ENCODE data around the gene AKAP6.

Gene AKAP6

GRCh38 chr14:32530800-32531199, 201.7 kb downstream of the AKAP6 start:
- no peak for DNase-seq (ENCODE audit: low spot score)
- TF ChIP-seq, protein P1, sequence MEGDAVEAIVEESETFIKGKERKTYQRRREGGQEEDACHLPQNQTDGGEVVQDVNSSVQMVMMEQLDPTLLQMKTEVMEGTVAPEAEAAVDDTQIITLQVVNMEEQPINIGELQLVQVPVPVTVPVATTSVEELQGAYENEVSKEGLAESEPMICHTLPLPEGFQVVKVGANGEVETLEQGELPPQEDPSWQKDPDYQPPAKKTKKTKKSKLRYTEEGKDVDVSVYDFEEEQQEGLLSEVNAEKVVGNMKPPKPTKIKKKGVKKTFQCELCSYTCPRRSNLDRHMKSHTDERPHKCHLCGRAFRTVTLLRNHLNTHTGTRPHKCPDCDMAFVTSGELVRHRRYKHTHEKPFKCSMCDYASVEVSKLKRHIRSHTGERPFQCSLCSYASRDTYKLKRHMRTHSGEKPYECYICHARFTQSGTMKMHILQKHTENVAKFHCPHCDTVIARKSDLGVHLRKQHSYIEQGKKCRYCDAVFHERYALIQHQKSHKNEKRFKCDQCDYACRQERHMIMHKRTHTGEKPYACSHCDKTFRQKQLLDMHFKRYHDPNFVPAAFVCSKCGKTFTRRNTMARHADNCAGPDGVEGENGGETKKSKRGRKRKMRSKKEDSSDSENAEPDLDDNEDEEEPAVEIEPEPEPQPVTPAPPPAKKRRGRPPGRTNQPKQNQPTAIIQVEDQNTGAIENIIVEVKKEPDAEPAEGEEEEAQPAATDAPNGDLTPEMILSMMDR (IDR thresholded peaks at IDR 0.05; ENCODE audit: borderline replicate concordance, control extremely low read depth, extremely low read depth, insufficient read depth, missing control alignments) = no peak
- in situ Hi-C loops (cut with MboI; ENCODE audit: low sequenced_read_pairs, unreplicated experiment) = no loop called here

- TF ChIP-seq, protein P1 (IDR thresholded peaks at IDR 0.05; ENCODE audit: borderline replicate concordance, control extremely low read depth, extremely low read depth, insufficient read depth, missing control alignments) = no peak
- in situ Hi-C loops (cut with MboI; ENCODE audit: low sequenced_read_pairs, unreplicated experiment) = no loop called here
- no peak for DNase-seq (ENCODE audit: low spot score)
Observed at GRCh38 chr14:32531942-32532515, 202.9 kb downstream of the AKAP6 start.

GRCh38 chr14:32534145-32534544, 205.0 kb downstream of the AKAP6 start:
- DNase-seq (ENCODE audit: low spot score) = no peak
- in situ Hi-C loops (cut with MboI; ENCODE audit: low sequenced_read_pairs, unreplicated experiment) = no loop called here
- TF ChIP-seq, protein P1 (IDR thresholded peaks at IDR 0.05; ENCODE audit: borderline replicate concordance, control extremely low read depth, extremely low read depth, insufficient read depth, missing control alignments) = no peak

GRCh38 chr14:32536175-32536574, 207.1 kb downstream of the AKAP6 start:
- DNase-seq (ENCODE audit: low spot score) = no peak
- in situ Hi-C loops (cut with MboI; ENCODE audit: low sequenced_read_pairs, unreplicated experiment) = no loop called here
- TF ChIP-seq, protein P1 (IDR thresholded peaks at IDR 0.05; ENCODE audit: borderline replicate concordance, control extremely low read depth, extremely low read depth, insufficient read depth, missing control alignments) = no peak

GRCh38 chr14:32537166-32537565, 208.1 kb downstream of the AKAP6 start:
- no peak for DNase-seq (ENCODE audit: low spot score)
- TF ChIP-seq, protein P1 (IDR thresholded peaks at IDR 0.05; ENCODE audit: borderline replicate concordance, control extremely low read depth, extremely low read depth, insufficient read depth, missing control alignments) = no peak
- in situ Hi-C loops (cut with MboI; ENCODE audit: low sequenced_read_pairs, unreplicated experiment) = no loop called here

GRCh38 chr14:32542507-32542906, 213.4 kb downstream of the AKAP6 start:
- DNase-seq (ENCODE audit: low spot score) = no peak
- in situ Hi-C loops (cut with MboI; ENCODE audit: low sequenced_read_pairs, unreplicated experiment) = no loop called here
- TF ChIP-seq, protein P1 (IDR thresholded peaks at IDR 0.05; ENCODE audit: borderline replicate concordance, control extremely low read depth, extremely low read depth, insufficient read depth, missing control alignments) = no peak

Measured in GM13976 (cell line).